ENCODE results near the gene HDGFL2. TPM values are rescaled to one million over a fixed set of nuclear protein-coding genes. Genes with fewer than 3 reads are reported as not detected.

The HDGFL2 gene
- total and polyA plus RNA-seq, 10 of the 15 experiments (the other 5 are each of a cell fraction or from before 2014, with no cell fraction given) = 0.16 to 56.9 (median 25.3) TPM

- TF ChIP-seq ZBTB4 (CRISPR knock-in tag; IDR thresholded peaks at IDR 0.05) = no peak
- TF ChIP-seq POLR2A (IDR thresholded peaks at IDR 0.05; ENCODE audit: low read depth, low read length) = peak; percentile 40; the same call in 1 of the 2 replicates
- TF ChIP-seq STAT3 (IDR thresholded peaks at IDR 0.05; ENCODE audit: low read depth, low read length) = no peak
- no peak for TF ChIP-seq CBX5 (IDR thresholded peaks at IDR 0.05; ENCODE audit: low read depth)
- TF ChIP-seq ZBED1 (IDR thresholded peaks at IDR 0.05; ENCODE audit: borderline replicate concordance) = no peak
- TF ChIP-seq PBX3 (IDR thresholded peaks at IDR 0.05; ENCODE audit: insufficient replicate concordance, low read depth, low read length) = peak; percentile 34
- 0 out of 2 replicates have a peak, but pooled peaks have one; percentile 40 for TF ChIP-seq PAX5 (IDR thresholded peaks at IDR 0.05; ENCODE audit: borderline replicate concordance, low read depth, low read length)
- TF ChIP-seq LARP7 (IDR thresholded peaks at IDR 0.05) = peak; percentile 74; the same call in 1 of the 2 replicates
- no peak for TF ChIP-seq SRF (IDR thresholded peaks at IDR 0.05; ENCODE audit: low read depth in 2 of 2, low read length in 2 of 2)
- TF ChIP-seq BMI1 (IDR thresholded peaks at IDR 0.05; ENCODE audit: borderline replicate concordance) = peak; percentile 97
- no peak for TF ChIP-seq FOXM1 (IDR thresholded peaks at IDR 0.05; ENCODE audit: low read depth, low read length)
- no peak for TF ChIP-seq WRNIP1 (IDR thresholded peaks at IDR 0.05; ENCODE audit: borderline replicate concordance, low read depth, low read length)
- TF ChIP-seq TCF3 (IDR thresholded peaks at IDR 0.05; ENCODE audit: borderline replicate concordance, insufficient read depth, low read depth, low read length) = no peak
- no peak for TF ChIP-seq JUND (IDR thresholded peaks at IDR 0.05; ENCODE audit: low read depth, low read length)
- TF ChIP-seq HDAC6 (IDR thresholded peaks at IDR 0.05; ENCODE audit: unreplicated experiment) = no peak
- peak; percentile 78 for TF ChIP-seq NBN (IDR thresholded peaks at IDR 0.05)
- peak; percentile 51; the same call in 1 of the 2 replicates for TF ChIP-seq IRF4 (IDR thresholded peaks at IDR 0.05; ENCODE audit: low read depth, low read length)
- TF ChIP-seq KAT2A (conservative IDR thresholded peaks at IDR 0.05; ENCODE audit: control insufficient read depth, low read depth, low read length) = no peak
- TF ChIP-seq ZNF274 (IDR thresholded peaks at IDR 0.05; ENCODE audit: insufficient read depth, insufficient read length) = no peak
- no peak for TF ChIP-seq ZSCAN29 (IDR thresholded peaks at IDR 0.05)
- TF ChIP-seq E2F4 (IDR thresholded peaks at IDR 0.05; ENCODE audit: low read depth, low read length) = no peak
- no peak for TF ChIP-seq CHD4 (IDR thresholded peaks at IDR 0.05)
- TF ChIP-seq USF2 (IDR thresholded peaks at IDR 0.05; ENCODE audit: borderline replicate concordance, low read depth, low read length) = peak; percentile 83
- no peak for TF ChIP-seq CBX3 (IDR thresholded peaks at IDR 0.05; ENCODE audit: borderline replicate concordance, low read depth)
- TF ChIP-seq JUNB (IDR thresholded peaks at IDR 0.05) = no peak
- TF ChIP-seq MYC (IDR thresholded peaks at IDR 0.05; ENCODE audit: insufficient read depth, insufficient read length, insufficient replicate concordance, low read length, severe bottlenecking) = no peak
- TF ChIP-seq SMARCA5 (IDR thresholded peaks at IDR 0.05) = no peak
Measured at GRCh38 chr19:4457654-4458395, 14.3 kb upstream of the HDGFL2 start, which contains the start of gene UBXN6 (continued).

All from GM12878 (cell line).